T-helper 2 cell (primary cell): ENCODE data around the gene ENO2.

Experiments
- DNase-seq, 5 experiments: peaks; one replicate each; pipeline versions ENCODE4 v3.0.0 to v3.0.0-alpha.2; 2012 to 2022

The ENO2 gene

GRCh38 chr12:6961695-6962284 lies 47.4 kb downstream of the ENO2 start:
- DNase-seq = peak in 2 of 5 experiments; percentile 39 to 81

GRCh38 chr12:6962285-6963015 lies 48.1 kb downstream of the ENO2 start:
- DNase-seq = no peak

- DNase-seq = no peak
Observed at GRCh38 chr12:6963016-6963731, 48.8 kb downstream of the ENO2 start.

GRCh38 chr12:6963791-6964413 lies 49.5 kb downstream of the ENO2 start:
- DNase-seq = no peak

- DNase-seq = no peak
Observed at GRCh38 chr12:6964605-6965025, 50.2 kb downstream of the ENO2 start.

- peak; percentile 65 to 89 (median 77) for DNase-seq
Observed at GRCh38 chr12:6965026-6965661, 50.8 kb downstream of the ENO2 start.

GRCh38 chr12:6965714-6966113 lies 51.3 kb downstream of the ENO2 start:
- no peak for DNase-seq

- DNase-seq = no peak
Observed at GRCh38 chr12:6966351-6966750, 52.0 kb downstream of the ENO2 start.

GRCh38 chr12:6967651-6968100 lies 53.3 kb downstream of the ENO2 start:
- no peak for DNase-seq

GRCh38 chr12:6968426-6968825 lies 54.0 kb downstream of the ENO2 start:
- DNase-seq = no peak

- no peak for DNase-seq
Observed at GRCh38 chr12:6970096-6970527, 55.7 kb downstream of the ENO2 start.
